Measurements from ENCODE around the gene OSBPL3. TPM values are rescaled to one million over a fixed set of nuclear protein-coding genes. Genes with fewer than 3 reads are reported as not detected.

OSBPL3 gene
- total RNA-seq, 1 donor from 2014 or later, result 17.2 TPM

GRCh38 chr7:24764972-24765744, 214.8 kb downstream of the OSBPL3 start:
- no peak for DNase-seq (ENCODE audit: low read depth in 2 of 2)

GRCh38 chr7:24764011-24764410, 216.0 kb downstream of the OSBPL3 start:
- DNase-seq (ENCODE audit: low read depth in 2 of 2), result no peak

GRCh38 chr7:24763303-24763901, 216.6 kb downstream of the OSBPL3 start:
- no peak for DNase-seq (ENCODE audit: low read depth in 2 of 2)

- DNase-seq (ENCODE audit: low read depth in 2 of 2), result no peak
Observed at GRCh38 chr7:24762771-24763170, 217.2 kb downstream of the OSBPL3 start.

DNA sequence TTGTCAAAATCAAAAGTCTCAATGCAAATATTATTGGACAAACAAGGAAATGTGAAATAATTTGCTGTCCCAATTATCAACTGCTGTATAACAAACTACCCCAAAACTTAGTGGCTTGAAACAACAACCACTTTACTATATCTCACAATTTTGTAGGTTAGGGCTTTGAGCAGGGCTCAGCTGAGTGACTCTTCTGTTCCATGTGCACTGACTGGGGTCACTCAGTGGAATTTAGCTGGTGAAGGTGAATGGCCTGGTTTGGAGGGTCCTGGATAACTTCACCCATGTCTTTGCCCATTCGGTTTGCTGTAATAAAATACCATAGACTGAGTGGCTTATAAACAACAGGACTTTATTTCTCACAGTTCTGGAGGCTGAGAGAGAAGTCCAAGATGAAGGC, 219.0 kb downstream of the OSBPL3 start:
- no peak for DNase-seq (ENCODE audit: low read depth in 2 of 2)

- peak in 1 of 2 donors; percentile 67 for DNase-seq (ENCODE audit: low read depth in 2 of 2)
Observed at GRCh38 chr7:24757353-24758275, 222.4 kb downstream of the OSBPL3 start, which contains the start of gene GSDME. Gene GSDME (minus strand): TSS chr7:24757464. CDS start chr7:24749774, 7,690 bp downstream.

DNA sequence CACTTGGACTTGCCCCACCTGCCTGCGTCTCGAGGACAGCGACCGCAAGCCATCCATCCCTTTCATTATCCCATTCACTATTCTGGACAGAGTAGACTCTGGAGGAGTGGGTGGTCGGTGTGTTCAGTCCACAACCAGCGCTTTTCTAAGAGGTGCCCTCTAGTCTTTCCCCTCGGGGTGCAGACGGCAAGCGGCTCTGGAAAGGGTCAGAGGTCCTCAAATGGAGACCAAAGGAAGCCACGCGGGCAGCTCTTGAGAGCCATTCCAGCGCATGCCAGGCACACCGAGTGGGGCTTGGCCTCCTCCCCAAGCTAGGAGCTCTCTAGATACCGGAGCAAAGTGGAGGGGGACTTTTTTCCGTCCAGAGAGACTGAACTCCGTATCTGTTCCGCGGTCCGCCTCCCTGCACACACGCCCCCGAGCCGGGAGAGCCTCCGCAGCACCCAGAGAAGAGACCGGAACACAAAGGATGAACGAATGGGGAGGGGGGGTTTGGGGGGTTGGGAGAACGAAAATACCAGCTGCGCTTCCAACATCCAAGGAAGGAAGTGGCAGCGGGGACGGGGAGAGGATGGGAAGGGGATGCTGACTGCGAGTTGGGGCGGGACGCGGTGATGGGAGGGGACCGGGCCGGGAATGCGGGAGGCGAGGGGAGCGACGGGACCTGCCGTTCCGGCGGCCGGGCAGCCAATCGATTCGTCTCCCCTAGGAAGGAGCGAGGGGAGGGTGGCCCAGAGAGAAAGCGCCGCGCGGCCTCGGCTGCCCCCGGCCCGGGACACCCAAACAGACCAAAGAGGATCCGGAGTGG, 223.2 kb downstream of the OSBPL3 start:
- DNase-seq (ENCODE audit: low read depth in 2 of 2), result peak; percentile 29 to 66

DNA sequence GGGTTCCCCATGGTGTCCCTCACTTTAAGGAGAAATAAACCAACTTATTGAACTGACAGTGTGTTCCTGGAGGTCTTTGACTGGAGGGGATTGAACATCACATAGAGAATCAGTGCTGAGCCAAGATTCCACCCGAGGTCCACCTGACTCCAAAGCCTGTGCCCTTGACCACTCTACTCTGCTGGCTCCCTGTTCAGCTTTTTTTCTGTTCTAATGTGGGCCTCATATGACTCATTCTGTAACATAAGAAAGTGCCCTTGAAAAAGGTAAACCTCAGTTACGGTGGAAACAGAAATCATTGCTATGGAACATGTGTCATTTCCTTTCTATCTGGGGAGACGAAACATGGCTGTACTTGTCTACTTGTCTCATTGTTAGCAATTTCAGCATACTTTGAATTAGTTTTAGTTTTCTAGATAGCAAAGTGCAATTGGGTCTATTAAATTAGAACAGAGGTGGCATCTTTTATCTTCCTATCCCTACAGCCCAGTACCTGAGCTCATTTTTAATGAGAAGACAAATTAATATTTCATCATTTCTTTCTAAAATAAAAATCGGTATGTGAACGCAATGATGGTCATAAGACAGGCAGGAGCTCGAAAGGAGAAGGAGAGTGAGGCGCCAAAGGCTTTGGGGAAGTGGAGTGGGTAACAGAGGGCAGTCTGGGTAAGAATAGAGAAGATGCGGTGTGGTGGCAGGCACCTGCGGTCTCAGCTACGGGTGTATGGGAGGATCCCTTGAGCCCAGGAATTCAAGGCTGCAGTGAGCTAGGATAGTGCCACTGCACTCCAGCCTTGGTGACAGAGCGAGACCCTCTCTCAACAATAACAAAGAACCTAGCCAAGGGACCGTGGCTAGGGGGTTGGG, 224.2 kb downstream of the OSBPL3 start:
- peak; percentile 66 to 90 for DNase-seq (ENCODE audit: low read depth in 2 of 2)

DNA sequence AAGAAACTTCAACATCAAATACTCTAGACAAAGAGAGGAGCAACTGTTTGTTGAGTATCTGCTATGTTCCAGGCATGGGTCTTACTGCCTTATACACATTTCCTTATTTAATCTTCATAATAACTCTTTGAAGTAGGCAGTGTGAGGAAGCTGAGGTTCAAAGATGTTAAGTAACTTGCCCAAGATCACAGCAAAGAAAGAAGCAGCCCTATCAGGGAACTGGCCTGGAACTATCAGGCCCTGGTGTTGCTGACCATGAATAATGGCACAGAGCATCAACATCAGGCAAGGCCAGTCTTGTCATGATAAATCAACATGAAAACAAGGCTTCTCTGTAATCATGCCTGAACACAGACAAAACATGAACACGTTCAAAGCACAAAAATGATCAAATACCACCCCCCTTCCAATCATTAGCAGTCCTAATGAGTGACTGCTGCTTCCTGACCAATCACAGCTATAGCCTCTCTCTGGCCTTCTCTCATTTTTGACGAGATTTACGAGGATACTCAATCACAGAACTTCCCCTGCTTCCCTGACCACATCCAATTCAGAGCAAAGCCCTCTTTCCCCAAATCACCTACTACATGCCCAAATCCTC, 225.0 kb downstream of the OSBPL3 start:
- DNase-seq (ENCODE audit: low read depth in 2 of 2), result no peak

DNA sequence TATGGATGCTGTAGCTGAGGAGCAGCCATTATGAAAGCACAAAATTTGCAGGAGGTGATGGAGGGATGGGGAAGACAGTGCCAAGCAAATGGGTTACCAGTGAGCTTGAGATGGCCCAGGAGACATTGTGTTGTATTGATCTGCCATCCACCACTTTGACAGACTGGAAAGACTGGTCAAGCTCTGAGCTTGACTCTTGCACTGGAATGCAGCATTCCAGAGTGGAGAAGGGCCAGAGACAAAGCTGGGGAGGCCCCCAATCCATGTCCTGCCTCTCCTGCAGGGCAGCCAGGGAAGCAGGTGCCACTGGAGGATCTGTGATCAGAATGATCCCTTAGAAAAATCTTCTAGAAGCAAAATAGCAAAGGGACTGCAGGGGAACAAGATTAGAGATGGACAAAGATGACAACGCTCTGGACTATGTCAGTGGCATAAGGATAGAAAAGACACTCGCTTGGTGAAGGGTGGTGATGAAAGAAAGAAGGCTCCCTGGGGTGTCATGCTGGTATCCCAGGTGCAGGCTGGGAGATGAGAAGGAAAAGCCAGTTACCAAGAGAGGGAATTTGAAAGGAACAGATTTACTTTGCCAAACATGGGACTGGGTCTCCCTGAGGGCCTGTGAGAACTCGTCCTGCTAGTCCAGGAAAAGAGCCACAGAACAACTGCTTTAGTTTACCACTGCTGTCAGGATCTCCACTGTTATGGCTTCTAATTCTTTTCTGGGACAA, 227.7 kb downstream of the OSBPL3 start:
- DNase-seq (ENCODE audit: low read depth in 2 of 2), result no peak

DNA sequence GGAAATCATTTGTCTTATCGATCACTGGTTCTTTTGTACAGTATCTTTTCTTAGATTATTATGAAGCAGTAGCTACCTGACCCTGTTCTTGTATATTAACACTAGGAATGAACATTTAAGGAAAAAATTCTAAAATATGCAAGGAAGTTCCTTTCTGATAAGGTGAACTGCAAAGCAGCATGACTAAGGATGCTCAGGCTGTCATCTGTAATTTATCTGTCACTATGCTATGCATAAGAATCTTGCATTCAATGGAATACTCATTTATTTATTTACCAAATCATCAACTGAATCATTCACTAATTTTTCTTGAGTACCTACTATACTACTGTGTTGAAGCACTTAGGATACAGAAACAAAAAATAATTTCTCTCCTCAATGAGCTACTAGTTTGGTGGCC, 228.5 kb downstream of the OSBPL3 start:
- DNase-seq (ENCODE audit: low read depth in 2 of 2), result no peak

GRCh38 chr7:24750441-24751055, 229.4 kb downstream of the OSBPL3 start:
- DNase-seq (ENCODE audit: low read depth in 2 of 2), result no peak

GRCh38 chr7:24748521-24748920, 231.5 kb downstream of the OSBPL3 start:
- DNase-seq (ENCODE audit: low read depth in 2 of 2), result no peak

Other genes starting within 250 kb of the OSBPL3 start
- gene GSDME, start 222.7 kb downstream of the OSBPL3 start, total RNA-seq, result 13.7 and 15.1 TPM in 2 replicates
- gene CYCS, start 145.1 kb upstream of the OSBPL3 start, total RNA-seq, result 25.7 and 31.5 TPM in 2 replicates
- not detected in 2 replicates for gene NPVF, start 248.3 kb upstream of the OSBPL3 start, total RNA-seq